IPS-18a (cell line): ENCODE data around the gene MRGPRF.

ENCODE experiments used
- H3K27ac ChIP-seq: one replicate; pipeline ENCODE4 v1.5.1; 2013; ENCODE audit warnings: low read length
- H3K27me3 ChIP-seq: one replicate; pipeline ENCODE4 v1.6.1; 2013; ENCODE audit warnings: mild to moderate bottlenecking, low read length; ENCODE audit not compliant: control insufficient read depth, insufficient read depth
- H3K36me3 ChIP-seq: one replicate; pipeline ENCODE4 v1.6.1; 2013; ENCODE audit warnings: low read depth, low read length; ENCODE audit not compliant: control insufficient read depth
- H3K4me1 ChIP-seq: one replicate; pipeline ENCODE4 v1.6.1; 2013; ENCODE audit warnings: low read depth, low read length; ENCODE audit not compliant: control insufficient read depth
- H3K4me3 ChIP-seq: one replicate; pipeline ENCODE4 v1.5.1; 2013; ENCODE audit warnings: low read length
- H3K9ac ChIP-seq: one replicate; pipeline ENCODE4 v1.6.1; 2013; ENCODE audit warnings: mild to moderate bottlenecking, low read length, moderate library complexity
- H3K9me3 ChIP-seq: one replicate; pipeline ENCODE4 v1.6.1; 2013; ENCODE audit warnings: low read depth, low read length; ENCODE audit not compliant: control insufficient read depth

The MRGPRF gene

DNA sequence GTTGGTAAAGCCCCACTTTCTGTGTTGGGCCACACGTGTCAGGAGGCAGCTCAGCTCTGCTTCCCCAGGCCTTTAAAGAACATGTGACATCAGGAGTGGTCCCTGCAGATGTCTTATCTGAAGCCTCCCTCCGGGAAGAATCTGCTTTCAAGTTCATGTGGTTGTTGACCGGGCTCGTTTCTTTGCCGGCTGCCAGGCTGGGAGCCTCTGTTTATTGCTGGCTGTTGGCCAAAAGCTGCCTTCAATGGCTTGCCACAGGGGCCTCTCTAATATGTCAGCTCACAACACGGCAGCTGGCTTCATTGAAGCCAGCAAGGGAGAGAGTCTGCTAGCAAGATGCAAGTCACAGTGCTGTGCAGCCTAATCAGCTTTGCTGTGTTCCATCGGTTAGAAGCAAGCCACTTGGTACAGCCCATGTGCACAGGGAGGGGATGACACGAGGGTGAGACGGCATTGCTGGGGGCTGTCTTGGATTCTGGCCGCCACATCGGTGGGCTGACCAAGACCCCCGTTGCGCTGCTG, 14.6 kb downstream of the MRGPRF start:
- Histone ChIP-seq H3K27me3 (no peaks in the 10 kb centered on the region), H3K9ac (no peak overlapping the region), H3K4me1 (no peaks in the 10 kb centered on the region), H3K36me3 (no peaks in the 10 kb centered on the region), H3K4me3 (no peak overlapping the region), H3K9me3 (no peaks in the 10 kb centered on the region), H3K27ac (no peak overlapping the region)

DNA sequence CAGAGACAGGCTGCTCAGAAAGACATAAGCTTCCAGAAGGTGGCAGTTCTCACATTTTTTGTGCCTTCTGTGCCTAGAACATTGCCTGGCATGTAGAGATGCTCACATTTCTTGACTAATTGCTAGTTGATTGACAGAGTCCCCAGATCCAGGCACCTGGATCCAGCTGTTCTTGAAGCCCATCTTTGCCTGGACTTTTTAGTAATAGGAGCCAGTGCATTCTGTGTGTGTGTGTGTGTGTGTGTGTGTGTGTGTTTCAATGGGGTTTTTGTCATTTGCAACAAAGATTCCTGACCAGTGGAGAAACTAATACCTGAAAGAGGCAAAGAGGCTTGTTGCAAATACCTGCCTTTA, 15.1 kb downstream of the MRGPRF start:
- no peaks in the 10 kb centered on the region for H3K9me3 ChIP-seq
- no peaks in the 10 kb centered on the region for H3K4me1 ChIP-seq
- H3K27ac ChIP-seq: no peak overlapping the region
- H3K36me3 ChIP-seq: no peaks in the 10 kb centered on the region
- H3K9ac ChIP-seq: no peak overlapping the region
- H3K27me3 ChIP-seq: no peaks in the 10 kb centered on the region
- H3K4me3 ChIP-seq: no peak overlapping the region

DNA sequence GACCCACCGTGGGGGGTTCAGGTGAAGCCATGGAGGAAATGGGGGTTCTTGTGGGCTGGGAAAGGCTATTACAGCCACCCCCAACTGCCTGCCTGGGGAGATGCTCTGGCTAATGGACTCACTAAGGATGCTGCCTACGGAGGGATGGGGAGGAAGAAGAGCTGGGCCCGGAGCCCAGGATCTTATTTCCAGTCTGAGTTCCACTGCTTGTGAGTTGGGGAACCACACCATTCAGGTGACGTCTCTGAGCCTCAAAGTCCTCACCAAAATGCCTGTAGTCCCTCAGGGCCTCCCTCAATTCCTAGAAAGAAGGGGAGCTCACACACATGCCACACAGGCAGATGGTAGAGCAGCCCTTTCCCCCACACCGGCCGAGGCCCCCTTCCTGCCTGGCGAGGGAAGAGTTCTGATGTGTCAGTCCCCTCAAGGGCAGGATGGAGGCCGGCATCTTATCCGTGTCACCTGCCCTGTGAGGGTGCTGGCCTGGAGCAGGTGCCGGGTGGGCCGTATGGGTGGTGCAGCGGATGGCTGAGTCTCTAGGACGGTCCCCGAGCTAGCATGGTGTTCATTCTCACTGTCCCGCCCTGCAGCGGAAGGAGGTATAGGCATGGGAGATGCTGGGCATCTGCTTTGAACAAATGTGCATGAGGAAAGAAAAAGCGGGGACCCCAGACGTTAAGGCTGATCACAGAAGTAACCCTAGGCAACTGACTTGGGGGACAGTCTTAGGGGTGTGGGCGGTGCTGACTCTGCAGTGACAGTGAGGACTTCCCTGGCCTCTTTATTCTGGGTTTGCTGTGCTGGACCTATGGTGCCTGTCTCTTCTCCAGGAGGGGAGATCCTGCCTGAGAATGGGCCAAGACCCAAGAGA, 15.7 kb downstream of the MRGPRF start:
- Histone ChIP-seq H3K27me3 (no peaks in the 10 kb centered on the region), H3K36me3 (no peaks in the 10 kb centered on the region), H3K9ac (no peak overlapping the region), H3K4me3 (no peak overlapping the region), H3K9me3 (no peaks in the 10 kb centered on the region), H3K27ac (no peak overlapping the region), H3K4me1 (no peaks in the 10 kb centered on the region)

DNA sequence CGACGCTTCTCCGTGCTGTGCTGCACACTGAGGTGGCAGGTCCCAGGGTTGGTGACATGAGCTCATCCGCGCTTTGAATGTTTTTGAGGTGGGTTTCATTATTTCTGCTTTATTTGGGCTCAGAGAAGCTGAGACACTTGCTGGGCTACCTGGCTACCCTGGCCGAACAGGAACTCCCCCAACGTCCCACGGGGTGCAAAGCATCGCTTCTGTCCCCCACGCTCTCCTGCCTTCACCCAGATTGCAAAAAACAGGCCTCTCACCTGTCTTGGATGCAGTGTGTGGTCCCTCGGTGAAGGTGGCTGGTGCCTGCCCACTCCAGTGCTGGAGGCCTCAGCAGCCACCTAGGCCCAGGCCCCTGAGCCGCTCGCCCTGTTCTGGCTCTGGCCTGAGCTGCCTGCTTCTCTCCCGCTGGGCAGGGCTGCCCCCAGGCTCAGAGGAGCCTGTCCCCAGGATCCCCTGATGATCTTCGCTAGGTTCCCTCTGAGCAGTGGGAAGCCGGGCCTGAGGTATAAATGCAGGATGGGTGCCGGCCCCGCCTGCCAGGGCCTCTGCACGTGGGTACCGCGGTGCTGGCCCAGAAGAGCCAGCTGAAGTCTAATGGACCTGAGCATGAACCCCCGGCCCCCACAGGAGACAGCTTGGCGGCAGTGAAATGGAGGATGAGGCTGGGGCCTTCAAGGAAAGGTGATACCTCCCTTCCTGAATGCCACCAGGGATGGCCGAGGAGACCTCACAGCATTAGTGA, 16.5 kb downstream of the MRGPRF start:
- no peaks in the 10 kb centered on the region for H3K36me3 ChIP-seq
- H3K4me1 ChIP-seq: no peaks in the 10 kb centered on the region
- no peaks in the 10 kb centered on the region for H3K27me3 ChIP-seq
- H3K27ac ChIP-seq: no peak overlapping the region
- H3K4me3 ChIP-seq: no peak overlapping the region
- no peaks in the 10 kb centered on the region for H3K9me3 ChIP-seq
- H3K9ac ChIP-seq: no peak overlapping the region

DNA sequence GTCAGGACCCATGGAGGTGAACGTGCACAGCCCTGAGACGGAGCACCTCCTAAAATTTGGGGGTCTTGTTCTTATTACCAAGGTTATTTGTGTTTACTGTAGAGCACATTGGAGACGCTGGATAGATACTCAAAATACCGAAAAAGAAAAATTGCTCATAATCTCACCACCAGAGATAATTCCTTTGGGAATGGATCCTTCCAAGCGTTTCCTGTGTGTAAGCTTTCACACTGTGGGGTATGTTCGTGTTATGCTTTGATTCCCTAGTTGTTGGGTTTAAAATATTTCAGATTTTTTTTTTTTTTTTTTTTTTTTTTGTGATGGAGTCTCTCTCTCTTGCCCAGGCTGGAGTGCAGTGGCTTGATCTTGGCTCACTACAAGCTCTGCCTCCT, 18.2 kb downstream of the MRGPRF start:
- no peaks in the 10 kb centered on the region for H3K36me3 ChIP-seq

DNA sequence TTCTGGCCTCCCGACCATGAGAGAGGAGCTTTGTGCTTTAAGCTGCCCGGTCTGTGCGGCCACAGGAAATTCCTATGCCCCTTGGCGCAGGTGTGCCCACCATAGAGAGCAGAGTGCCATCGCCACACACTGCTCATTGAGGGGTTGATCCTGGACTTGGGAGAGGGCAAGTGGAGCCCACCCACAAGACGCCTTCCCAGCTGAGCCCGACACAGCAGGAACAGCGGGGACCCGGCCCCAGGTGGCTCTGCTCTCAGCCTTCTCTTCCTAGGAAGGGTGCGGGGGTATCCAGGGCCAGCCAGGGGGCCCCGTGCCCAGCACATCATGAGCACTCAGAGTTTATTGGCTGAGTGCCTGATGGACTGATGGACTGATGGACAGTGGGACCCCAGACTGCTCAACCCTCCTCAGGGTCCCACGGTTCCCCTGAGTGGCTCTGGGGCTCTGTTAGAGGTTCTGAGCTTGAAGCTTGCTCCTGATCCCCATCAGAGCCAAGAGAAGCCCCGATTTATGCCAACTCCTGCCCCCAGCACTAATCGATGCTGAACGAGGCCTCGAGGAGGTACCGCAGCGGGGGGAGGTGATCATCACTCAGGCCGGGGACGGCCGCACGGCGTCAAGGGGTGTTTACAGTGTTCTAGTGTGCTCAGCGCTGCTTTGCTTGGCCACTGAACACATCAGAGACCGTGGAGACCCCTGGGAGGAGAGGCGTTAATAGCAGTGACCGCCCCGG, 18.7 kb downstream of the MRGPRF start:
- Histone ChIP-seq H3K27ac (no peak overlapping the region), H3K9me3 (no peaks in the 10 kb centered on the region), H3K27me3 (no peaks in the 10 kb centered on the region), H3K9ac (no peak overlapping the region), H3K4me1 (no peaks in the 10 kb centered on the region), H3K36me3 (no peaks in the 10 kb centered on the region), H3K4me3 (no peak overlapping the region)

More for the DNA sequence above, 18.2 kb downstream of the MRGPRF start:
- Histone ChIP-seq H3K27ac (no peak overlapping the region), H3K4me1 (no peaks in the 10 kb centered on the region), H3K9ac (no peak overlapping the region), H3K4me3 (no peak overlapping the region), H3K27me3 (no peaks in the 10 kb centered on the region), H3K9me3 (no peaks in the 10 kb centered on the region)

DNA sequence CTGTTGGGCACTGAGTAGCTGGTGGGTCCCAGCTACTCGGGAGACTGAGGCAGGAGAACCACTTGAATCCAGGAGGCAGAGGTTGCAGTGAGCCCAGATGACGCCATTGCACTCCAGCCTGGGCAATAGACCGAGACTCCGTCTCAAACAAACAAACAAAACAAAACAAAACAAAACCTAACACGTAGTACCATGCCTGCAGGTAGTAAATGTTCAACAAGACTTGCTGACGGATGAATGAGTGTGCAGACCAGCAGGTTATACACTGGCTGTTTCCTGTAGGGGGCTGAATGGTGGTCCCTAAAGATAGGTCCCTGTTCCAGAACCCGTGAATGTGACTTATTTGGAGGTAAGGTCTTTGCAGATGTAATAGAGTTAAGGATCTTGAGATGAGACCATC, 19.5 kb downstream of the MRGPRF start:
- Histone ChIP-seq H3K27me3 (no peaks in the 10 kb centered on the region), H3K9me3 (no peaks in the 10 kb centered on the region), H3K4me1 (no peaks in the 10 kb centered on the region), H3K9ac (no peak overlapping the region), H3K4me3 (no peak overlapping the region), H3K36me3 (no peaks in the 10 kb centered on the region), H3K27ac (no peak overlapping the region)

DNA sequence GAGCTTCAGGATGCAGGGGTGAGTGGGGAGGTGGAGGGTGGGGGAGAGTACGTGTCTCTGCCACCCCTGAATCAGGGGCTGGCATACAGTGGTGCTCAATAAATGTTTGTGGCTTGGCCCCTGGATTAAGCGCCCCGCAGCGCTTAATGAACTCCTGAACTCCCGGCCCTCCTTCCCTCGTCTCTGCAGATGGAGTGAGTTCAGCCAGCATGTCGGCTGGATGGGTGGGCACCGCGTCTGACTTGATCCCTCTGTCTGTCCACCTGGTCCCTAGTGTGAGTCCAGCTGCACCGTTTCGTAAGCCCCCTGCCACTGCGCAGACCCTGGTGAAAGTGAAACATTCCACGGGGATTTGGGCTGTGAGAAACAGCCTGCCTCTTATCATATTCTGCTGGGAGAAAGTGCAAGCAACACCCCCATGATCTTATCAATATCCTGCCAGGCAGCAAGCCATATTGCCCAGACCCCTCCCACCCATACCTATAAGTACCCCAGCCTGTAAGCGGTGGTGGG, 20.2 kb downstream of the MRGPRF start:
- no peak overlapping the region for H3K27ac ChIP-seq
- H3K36me3 ChIP-seq: no peaks in the 10 kb centered on the region
- H3K9ac ChIP-seq: no peak overlapping the region
- H3K9me3 ChIP-seq: no peaks in the 10 kb centered on the region
- no peaks in the 10 kb centered on the region for H3K4me1 ChIP-seq
- no peaks in the 10 kb centered on the region for H3K27me3 ChIP-seq
- no peak overlapping the region for H3K4me3 ChIP-seq

DNA sequence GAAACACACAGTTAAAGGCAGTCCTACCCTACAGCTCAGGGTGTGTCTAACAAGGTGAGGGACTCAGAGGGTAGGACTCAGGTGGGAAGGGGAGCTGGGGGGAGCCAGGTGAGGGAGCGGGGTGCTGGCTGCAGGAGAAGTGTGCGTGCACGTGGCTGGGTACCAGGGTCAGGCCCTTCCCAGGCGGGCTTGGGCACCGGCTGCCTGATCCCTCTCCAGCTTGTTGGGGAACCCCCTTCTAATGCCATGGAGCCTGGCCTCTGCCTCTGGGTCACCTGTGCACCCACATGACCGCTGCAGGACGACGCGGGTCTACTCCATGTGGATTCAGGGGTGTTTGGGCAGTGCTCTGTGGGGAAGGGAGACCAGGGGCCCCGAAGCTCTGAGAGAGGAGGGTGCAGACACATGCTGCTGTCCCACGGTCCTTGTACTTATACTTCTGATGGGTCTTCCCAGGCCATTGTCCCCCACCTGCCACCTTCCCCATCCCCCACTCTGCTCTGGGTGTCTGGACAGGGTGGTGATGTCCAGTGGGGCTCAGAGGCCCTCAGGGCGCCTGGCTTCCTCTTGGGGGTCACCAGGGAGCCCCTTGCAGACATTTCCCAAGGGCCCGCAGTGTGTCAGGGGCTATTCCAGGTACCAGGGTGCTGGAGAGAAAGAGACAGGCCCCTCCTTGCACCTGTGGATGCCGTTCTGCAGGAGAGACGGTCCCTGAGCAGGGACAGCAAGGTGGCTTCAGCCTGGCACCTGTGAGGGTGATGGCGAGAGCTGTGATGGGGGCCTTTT, 21.9 kb downstream of the MRGPRF start:
- Histone ChIP-seq H3K4me3 (no peak overlapping the region), H3K27me3 (no peaks in the 10 kb centered on the region), H3K9me3 (no peaks in the 10 kb centered on the region), H3K4me1 (no peaks in the 10 kb centered on the region), H3K27ac (no peak overlapping the region), H3K9ac (no peak overlapping the region), H3K36me3 (no peaks in the 10 kb centered on the region)

DNA sequence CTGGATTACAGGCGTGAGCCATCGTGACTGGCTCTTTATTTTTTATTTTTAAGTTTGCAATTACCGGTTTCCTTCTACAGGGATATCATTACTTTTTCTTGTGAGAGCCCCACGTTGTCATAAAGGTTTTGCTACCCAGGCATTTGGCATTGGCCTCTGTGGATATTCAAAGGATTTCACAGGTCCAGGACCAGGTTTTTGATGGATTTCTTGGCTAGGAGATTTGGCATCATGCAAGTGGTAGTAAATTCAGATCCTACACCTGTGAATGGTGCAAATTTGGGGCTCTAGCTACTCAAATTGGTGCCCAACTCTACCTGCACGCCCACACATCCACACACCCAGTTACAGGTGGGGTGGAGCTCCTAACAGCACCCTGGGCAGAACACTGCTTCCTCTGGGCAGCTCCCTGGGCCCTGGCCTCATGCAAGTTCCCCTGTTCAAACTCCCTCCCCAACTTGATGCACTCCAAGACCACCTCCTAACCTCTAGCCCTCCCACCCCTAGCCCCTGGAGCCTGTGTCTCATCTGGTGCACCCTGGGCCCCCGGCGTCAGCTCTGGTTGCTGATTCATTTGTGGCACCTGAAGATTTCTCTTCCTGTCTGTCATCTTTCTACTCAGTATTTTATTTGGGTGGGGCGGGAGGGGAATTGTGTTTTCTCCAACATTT, 23.0 kb downstream of the MRGPRF start:
- Histone ChIP-seq H3K4me1 (no peaks in the 10 kb centered on the region), H3K36me3 (no peaks in the 10 kb centered on the region), H3K9ac (no peak overlapping the region), H3K9me3 (no peaks in the 10 kb centered on the region), H3K4me3 (no peak overlapping the region), H3K27ac (no peak overlapping the region), H3K27me3 (no peaks in the 10 kb centered on the region)
